CD4-positive, alpha-beta T cell (primary cell): ENCODE results near the gene ZNRF4. TPM values are rescaled to one million over a fixed set of nuclear protein-coding genes. Genes with fewer than 3 reads are reported as not detected.
"Not testable (repeated sequence)": the region's sequence is repeated elsewhere in the genome, so short reads cannot be mapped to it uniquely, and the experiment has no call there.

Experiments
- ATAC-seq: fragments of 200-7000 bp; cut with Tn5 transposase; one replicate; pipeline ENCODE4 v1.10.0; 2022; ENCODE audit warnings: mild to moderate bottlenecking; ENCODE audit not compliant: poor library complexity
- CTCF ChIA-PET: fragments of 350-600 bp; sonication (Branson Sonifier 250); formaldehyde crosslinking; loops from one replicate; lab custom pipeline; 2021; ENCODE audit warnings: antibody characterized with exemption, inconsistent platforms; lab: Charles Lee
- POLR2A ChIA-PET: fragments of 350-600 bp; sonication (Branson Sonifier 250); formaldehyde crosslinking; loops from one replicate; lab custom pipeline; 2021; ENCODE audit warnings: antibody characterized with exemption, inconsistent platforms; lab: Charles Lee
- DNase-seq, 14 experiments: peaks; one replicate each; pipeline ENCODE4 v3.0.0-alpha.2; 2013 to 2020; ENCODE audit warnings: mixed read lengths in 2 of 14
- H3K27ac ChIP-seq, 2 donors: one replicate each; pipeline versions ENCODE4 v1.5.1 to v1.7.0; 2013; ENCODE audit warnings: low read length in 2 of 2, low read depth in 1 of 2, mild to moderate bottlenecking in 1 of 2
- H3K27me3 ChIP-seq, 2 experiments: 1 replicate in 1 of 2; 2 replicates in 1 of 2; pipeline versions ENCODE4 v1.6.1 to v1.7.0; 2013; ENCODE audit warnings: low read length in 2 of 2, control low read depth in 1 of 2, mild to moderate bottlenecking in 1 of 2, moderate library complexity in 1 of 2; ENCODE audit not compliant: insufficient read depth in 2 of 2, control insufficient read depth in 1 of 2
- H3K36me3 ChIP-seq: one replicate; pipeline ENCODE4 v1.6.1; 2013; ENCODE audit warnings: low read length, control low read depth; ENCODE audit not compliant: insufficient read depth
- H3K4me1 ChIP-seq: one replicate; pipeline ENCODE4 v1.6.1; 2013; ENCODE audit warnings: low read length, control low read depth; ENCODE audit not compliant: insufficient read depth
- H3K4me3 ChIP-seq: one replicate; pipeline ENCODE4 v1.5.1; 2013; ENCODE audit warnings: mild to moderate bottlenecking, low read length, moderate library complexity
- H3K9me3 ChIP-seq, 2 experiments: 1 replicate in 1 of 2; 2 replicates in 1 of 2; pipeline versions ENCODE4 v1.6.1 to v1.7.0; 2013; ENCODE audit warnings: low read length in 2 of 2, mild to moderate bottlenecking in 2 of 2, control low read depth in 1 of 2, moderate library complexity in 1 of 2; ENCODE audit not compliant: control insufficient read depth in 1 of 2, insufficient read depth in 1 of 2
- H3K27ac Mint-ChIP-seq: one replicate; pipeline ENCODE4 v1.8.0; 2020; ENCODE audit warnings: mixed read lengths
- H3K27me3 Mint-ChIP-seq: one replicate; pipeline ENCODE4 v1.8.0; 2021; ENCODE audit warnings: mixed read lengths
- H3K36me3 Mint-ChIP-seq: one replicate; pipeline ENCODE4 v1.8.0; 2021; ENCODE audit warnings: low read depth, mixed read lengths
- H3K4me1 Mint-ChIP-seq: one replicate; pipeline ENCODE4 v1.8.0; 2021; ENCODE audit warnings: low read depth, mixed read lengths
- H3K4me3 Mint-ChIP-seq: one replicate; pipeline ENCODE4 v1.8.0; 2020; ENCODE audit warnings: mild to moderate bottlenecking, mixed read lengths
- H3K9me3 Mint-ChIP-seq: one replicate; pipeline ENCODE4 v1.8.0; 2020; ENCODE audit warnings: mixed read lengths
- CTCF ChIP-seq: fragments of 200-600 bp; IDR thresholded peaks from one replicate; pipeline ENCODE4 v1.8.0; 2022; ENCODE audit warnings: antibody characterized with exemption, mild to moderate bottlenecking
- intact Hi-C, 2 experiments: fragments of 100-400 bp; cut with DNase I in 1 of 2; cut with micrococcal nuclease in 1 of 2; formaldehyde crosslinking; loops; one replicate each; pipeline versions ENCODE4 v1.15.1 to v1.9.0; 2023 to 2025; cut with DNase I, micrococcal nuclease
- polyA plus RNA-seq, 2 donors: library from polyadenylated mRNA; unstranded; fragments of 120-200 nt; gene quantifications; one replicate each; pipeline ENCODE4 v1.2.1, GENCODE V29; 2013
- total RNA-seq, 174 experiments: library from RNA in 2 of 174; stranded (reverse) in 2 of 174; gene quantifications; one replicate each; pipeline ENCODE4 v1.2.3 and lab custom pipeline; 2021 to 2026

The ZNRF4 gene
- total RNA-seq, result not detected
- polyA plus RNA-seq (2013, experiment 1 of 2), result not detected
- not detected for polyA plus RNA-seq (2013, experiment 2 of 2)
- total RNA-seq (lab: John Stamatoyannopoulos, UW), result 0 to 0.10 (median 0) reads per million in 172 experiments

- no peak for TF ChIP-seq CTCF
- ATAC-seq (no peak), DNase-seq (no peak)
- no peaks in the 10 kb centered on the region for H3K9me3 Mint-ChIP-seq
- Histone ChIP-seq H3K27me3 (peaks cover 2% of the 10 kb centered on the region in 2 experiments), H3K36me3 (no peaks in the 10 kb centered on the region), H3K4me3 (no peak within 1 kb of the TSS), H3K4me1 (no peaks in the 10 kb centered on the region), H3K9me3 (peaks cover 0 to 35% of the 10 kb centered on the region in 2 experiments), H3K27ac (no peak within 1 kb of the TSS)
- no peak within 1 kb of the TSS for H3K27ac Mint-ChIP-seq
- H3K4me1 Mint-ChIP-seq, result no peaks in the 10 kb centered on the region
- CTCF ChIA-PET, result no interaction called here
- no peaks in the 10 kb centered on the region for H3K36me3 Mint-ChIP-seq
- no peak within 1 kb of the TSS for H3K4me3 Mint-ChIP-seq
- H3K27me3 Mint-ChIP-seq, result peaks cover 25% of the 10 kb centered on the region
- intact Hi-C loops, result no loop called here
- POLR2A ChIA-PET, result no interaction called here
These were observed at the start of gene ZNRF4 for GRCh38 chr19:5455367-5456129. Gene ZNRF4, plus strand, starts transcription at chr19:5455417. Its CDS starts 75 bp downstream, at chr19:5455492.

- H3K4me1 ChIP-seq, H3K4me1 Mint-ChIP-seq, H3K36me3 Mint-ChIP-seq, H3K27ac ChIP-seq, H3K4me3 ChIP-seq, ATAC-seq, POLR2A ChIA-PET, DNase-seq, intact Hi-C loops, H3K27me3 ChIP-seq, H3K27ac Mint-ChIP-seq, CTCF ChIA-PET, H3K36me3 ChIP-seq, H3K4me3 Mint-ChIP-seq: not testable (repeated sequence)
- H3K27me3 Mint-ChIP-seq, result peaks cover 25% of the 10 kb centered on the region
- peaks cover 11% of the 10 kb centered on the region for H3K9me3 Mint-ChIP-seq
- peaks cover 9 to 35% of the 10 kb centered on the region in 2 experiments for H3K9me3 ChIP-seq
These were observed 49.0 kb upstream of the ZNRF4 start for GRCh38 chr19:5406198-5406597.

GRCh38 chr19:5406816-5407215 lies 48.4 kb upstream of the ZNRF4 start:
- Mint-ChIP-seq H3K9me3 (peaks cover 11% of the 10 kb centered on the region), H3K4me1 (no peaks in the 10 kb centered on the region), H3K27me3 (peaks cover 25% of the 10 kb centered on the region), H3K4me3 (no peak overlapping the region), H3K27ac (no peak overlapping the region), H3K36me3 (no peaks in the 10 kb centered on the region)
- ATAC-seq (no peak), DNase-seq (no peak)
- H3K4me3 ChIP-seq, result no peak overlapping the region
- peaks cover 9 to 35% of the 10 kb centered on the region in 2 experiments for H3K9me3 ChIP-seq
- TF ChIP-seq CTCF, result no peak
- ChIA-PET CTCF (no interaction called here), POLR2A (no interaction called here)
- H3K4me1 ChIP-seq, result no peaks in the 10 kb centered on the region
- H3K27ac ChIP-seq, result no peak overlapping the region
- H3K36me3 ChIP-seq, result no peaks in the 10 kb centered on the region
- intact Hi-C loops, result no loop called here
- peaks cover 2 to 3% of the 10 kb centered on the region in 2 experiments for H3K27me3 ChIP-seq
